ENCODE data around the gene TAGAP. TPM values are rescaled to one million over a fixed set of nuclear protein-coding genes. Genes with fewer than 3 reads are reported as not detected.

TAGAP gene
- total and polyA plus RNA-seq, 2 donors (not counting 3 experiments of a cell fraction or from before 2014, with no cell fraction given), result not detected

DNA sequence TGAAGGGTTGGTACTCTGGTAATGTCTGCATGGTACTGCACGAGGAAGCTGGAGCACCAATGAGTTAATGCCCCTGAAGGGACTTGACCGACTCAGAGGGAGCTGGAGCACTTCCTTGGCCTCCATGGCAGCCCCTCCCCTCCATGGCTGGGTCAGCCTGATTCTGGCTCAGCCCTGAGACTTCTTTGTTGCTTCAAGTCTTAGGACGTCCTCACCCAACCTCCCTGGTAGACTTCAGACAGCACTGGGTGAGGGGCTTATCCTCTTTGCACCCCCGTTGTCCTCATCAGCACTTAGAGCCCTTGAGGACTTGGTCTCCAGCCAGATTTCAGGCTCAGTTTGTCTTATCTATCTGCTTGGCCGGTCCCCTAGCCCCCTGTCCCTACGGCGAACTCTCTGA is 16.4 kb upstream of the TAGAP start:
- no peak for TF ChIP-seq FOS (IDR thresholded peaks at IDR 0.05; ENCODE audit: borderline replicate concordance, insufficient read depth, low read length)
- TF ChIP-seq MYC (IDR thresholded peaks at IDR 0.05; ENCODE audit: low read depth, low read length), result no peak
- TF ChIP-seq EZH2 (IDR thresholded peaks at IDR 0.05; ENCODE audit: borderline replicate concordance, low read depth, low read length, severe bottlenecking), result no peak
- TF ChIP-seq POLR2AphosphoS5 (IDR thresholded peaks at IDR 0.05; ENCODE audit: insufficient read depth, low read depth, low read length), result no peak
- no peak for TF ChIP-seq CTCF (IDR thresholded peaks at IDR 0.05; ENCODE audit: extremely low read depth in 1 of 2, insufficient read depth in 1 of 2, low read depth in 1 of 2, low read length in 2 of 2)
- no peak for TF ChIP-seq POLR2A (IDR thresholded peaks at IDR 0.05; ENCODE audit: low read depth, low read length)
- TF ChIP-seq GATA2 (IDR thresholded peaks at IDR 0.05; ENCODE audit: insufficient read depth, insufficient read length, low read depth, low read length), result no peak
- TF ChIP-seq, protein P1, sequence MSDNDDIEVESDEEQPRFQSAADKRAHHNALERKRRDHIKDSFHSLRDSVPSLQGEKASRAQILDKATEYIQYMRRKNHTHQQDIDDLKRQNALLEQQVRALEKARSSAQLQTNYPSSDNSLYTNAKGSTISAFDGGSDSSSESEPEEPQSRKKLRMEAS (IDR thresholded peaks at IDR 0.05; ENCODE audit: insufficient read depth, insufficient read length), result no peak
- no peak for TF ChIP-seq JUN (IDR thresholded peaks at IDR 0.05; ENCODE audit: borderline replicate concordance, insufficient read depth, insufficient read length, low read depth)
- Histone ChIP-seq H3K9ac (replicated peaks; ENCODE audit: extremely low read depth, insufficient read depth, low read length) (no peak overlapping the region), H3K79me2 (ENCODE audit: control insufficient read depth, insufficient read depth, low read length) (no peaks in the 10 kb centered on the region), H3K4me1 (ENCODE audit: control insufficient read depth, extremely low read depth, insufficient read depth, low read length) (no peaks in the 10 kb centered on the region), H3K4me3 (replicated peaks in 1 of 3; ENCODE audit: insufficient read depth in 1 of 3, low read depth in 1 of 3, low read length in 3 of 3) (no peak overlapping the region), H3K9me1 (replicated peaks; ENCODE audit: control insufficient read depth, extremely low read depth, insufficient read depth, low read length) (no peaks in the 10 kb centered on the region), H3K27ac (ENCODE audit: insufficient read depth, low read depth, low read length) (no peak overlapping the region), H4K20me1 (replicated peaks; ENCODE audit: control insufficient read depth, extremely low read depth, insufficient read depth, low read length) (no peaks in the 10 kb centered on the region), H3K9me3 (replicated peaks; ENCODE audit: control insufficient read depth, insufficient read depth, low read length) (no peaks in the 10 kb centered on the region), H3K27me3 (ENCODE audit: control insufficient read depth in 2 of 2, insufficient read depth in 2 of 2, low read length in 2 of 2) (peaks cover 0 to 5% of the 10 kb centered on the region in 2 experiments), H2AFZ (ENCODE audit: low read depth, low read length) (no peak overlapping the region), H3K36me3 (ENCODE audit: control insufficient read depth in 2 of 2, extremely low read depth in 1 of 2, insufficient read depth in 2 of 2, low read length in 2 of 2) (no peaks in the 10 kb centered on the region), H3K4me2 (ENCODE audit: insufficient read depth, low read length) (no peak overlapping the region)
- dilution Hi-C loops (cut with MboI; ENCODE audit: extremely low pct_ligation_motif_present, low sequenced_read_pairs), result no loop called here
- ChIA-PET CTCF (no interaction called here), POLR2A (no interaction called here)
- DNase-seq (ENCODE audit: low read depth, low spot score), result no peak
- intact Hi-C loops (cut with micrococcal nuclease), result no loop called here
- no TSS peak for BruUV-seq (replicated peaks)
- FAIRE-seq, result no peak
